Esophagus muscularis mucosa (tissue), 3 donors: Measurements from ENCODE around the gene RNF144A.

ENCODE experiments used
- POLR2AphosphoS5 ChIP-seq, 2 donors: sonication (generic); formaldehyde crosslinking; IDR thresholded peaks; one replicate each; pipeline ENCODE4 v1.6.1; 2017; ENCODE audit warnings: antibody characterized with exemption in 2 of 2
- TF ChIP-seq, protein P1 (sequence below), 3 experiments: fragments of 200-600 bp in 2 of 3; fragments of 450-650 bp in 1 of 3; sonication (generic) in 2 of 3; IDR thresholded peaks; one replicate each; pipeline ENCODE4 v1.5.1; 2017 to 2019; ENCODE audit warnings: antibody characterized with exemption in 3 of 3, mild to moderate bottlenecking in 2 of 3, moderate library complexity in 1 of 3

DNA sequence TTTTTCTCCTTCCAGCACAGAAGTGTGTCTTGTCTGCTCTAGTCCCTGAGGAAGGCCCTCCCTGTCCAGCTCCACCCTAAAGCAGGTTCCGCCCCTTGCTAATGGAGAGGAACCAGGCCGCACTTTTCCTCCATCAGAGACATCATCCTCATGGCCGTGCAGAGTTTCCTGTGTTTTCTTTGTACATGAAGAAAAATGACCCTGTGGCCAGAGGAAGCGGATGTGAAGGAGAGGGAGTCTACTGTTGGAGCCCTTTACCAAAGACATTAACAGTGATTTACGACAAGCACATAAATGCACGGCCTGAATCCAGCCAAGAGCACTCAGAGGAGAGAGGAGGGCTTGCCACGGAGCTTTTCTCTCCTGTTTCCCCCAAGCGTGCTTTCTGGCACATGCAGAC lies 109.5 kb downstream of the RNF144A start:
- TF ChIP-seq, protein P1, sequence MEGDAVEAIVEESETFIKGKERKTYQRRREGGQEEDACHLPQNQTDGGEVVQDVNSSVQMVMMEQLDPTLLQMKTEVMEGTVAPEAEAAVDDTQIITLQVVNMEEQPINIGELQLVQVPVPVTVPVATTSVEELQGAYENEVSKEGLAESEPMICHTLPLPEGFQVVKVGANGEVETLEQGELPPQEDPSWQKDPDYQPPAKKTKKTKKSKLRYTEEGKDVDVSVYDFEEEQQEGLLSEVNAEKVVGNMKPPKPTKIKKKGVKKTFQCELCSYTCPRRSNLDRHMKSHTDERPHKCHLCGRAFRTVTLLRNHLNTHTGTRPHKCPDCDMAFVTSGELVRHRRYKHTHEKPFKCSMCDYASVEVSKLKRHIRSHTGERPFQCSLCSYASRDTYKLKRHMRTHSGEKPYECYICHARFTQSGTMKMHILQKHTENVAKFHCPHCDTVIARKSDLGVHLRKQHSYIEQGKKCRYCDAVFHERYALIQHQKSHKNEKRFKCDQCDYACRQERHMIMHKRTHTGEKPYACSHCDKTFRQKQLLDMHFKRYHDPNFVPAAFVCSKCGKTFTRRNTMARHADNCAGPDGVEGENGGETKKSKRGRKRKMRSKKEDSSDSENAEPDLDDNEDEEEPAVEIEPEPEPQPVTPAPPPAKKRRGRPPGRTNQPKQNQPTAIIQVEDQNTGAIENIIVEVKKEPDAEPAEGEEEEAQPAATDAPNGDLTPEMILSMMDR (IDR thresholded peaks at IDR 0.05), result no peak
- no peak for TF ChIP-seq POLR2AphosphoS5 (IDR thresholded peaks at IDR 0.05)
